H1 (cell line): ENCODE results near the gene KRT80. TPM values are rescaled to one million over a fixed set of nuclear protein-coding genes. Genes with fewer than 3 reads are reported as not detected.

ENCODE experiments used
- CTCF ChIA-PET: fragments of 300-600 bp; sonication (Branson Sonifier 250); formaldehyde crosslinking; loops from one replicate; lab custom pipeline; 2021; ENCODE audit not compliant: partially characterized antibody; lab: Charles Lee
- POLR2A ChIA-PET: fragments of 300-600 bp; sonication (Branson Sonifier 250); formaldehyde crosslinking; loops from one replicate; lab custom pipeline; 2021; ENCODE audit warnings: inconsistent platforms; ENCODE audit not compliant: partially characterized antibody; lab: Charles Lee
- DNase-seq, 2 experiments: peaks; one replicate each; pipeline versions ENCODE4 v3.0.0 to v3.0.0-alpha.2; 2010 to 2022; ENCODE audit warnings: low spot score in 2 of 2, low read depth in 1 of 2, mixed read lengths in 1 of 2
- FAIRE-seq: peaks from 2 replicates; lab custom pipeline; 2011; peaks lifted over from hg19 to GRCh38; lab: Jason Lieb, UNC
- H2AFZ ChIP-seq: 2 replicates; pipeline ENCODE4 v1.8.1; 2012; ENCODE audit warnings: low read length, inconsistent platforms
- H2AK5ac ChIP-seq: 2 replicates; pipeline ENCODE4 v1.6.1; 2013; ENCODE audit warnings: low read depth, low read length
- H2BK120ac ChIP-seq: replicated peaks from 2 replicates; pipeline ENCODE3; 2013; ENCODE audit warnings: low read depth, low read length, inconsistent platforms
- H2BK12ac ChIP-seq: 2 replicates; pipeline ENCODE4 v1.6.1; 2013; ENCODE audit warnings: low read depth, low read length
- H2BK15ac ChIP-seq: 2 replicates; pipeline ENCODE4 v1.6.1; 2013; ENCODE audit warnings: low read length
- H2BK20ac ChIP-seq: 2 replicates; pipeline ENCODE4 v1.6.1; 2013; ENCODE audit warnings: low read length
- H2BK5ac ChIP-seq: 2 replicates; pipeline ENCODE4 v1.6.1; 2013; ENCODE audit warnings: low read depth, low read length
- H3K14ac ChIP-seq: 2 replicates; pipeline ENCODE4 v1.6.1; 2013; ENCODE audit warnings: inconsistent platforms; ENCODE audit not compliant: insufficient read length
- H3K18ac ChIP-seq: 2 replicates; pipeline ENCODE4 v1.6.1; 2013; ENCODE audit warnings: low read length; ENCODE audit errors: extremely low read depth
- H3K23ac ChIP-seq: 2 replicates; pipeline ENCODE4 v1.6.1; 2013; ENCODE audit warnings: inconsistent platforms; ENCODE audit not compliant: insufficient read length
- H3K23me2 ChIP-seq: 2 replicates; pipeline ENCODE4 v1.6.1; 2013; ENCODE audit warnings: low read depth, low read length
- H3K27ac ChIP-seq: 2 replicates; pipeline ENCODE4 v1.6.1; 2011; ENCODE audit warnings: low read depth, low read length, inconsistent platforms
- H3K27me3 ChIP-seq, 4 experiments: replicated peaks in 1 of 4; 1 replicate in 1 of 4; 2 replicates in 3 of 4; pipeline versions ENCODE4 v1.6.1 to v1.8.1; 2011 to 2013; ENCODE audit warnings: low read length in 3 of 4, mild to moderate bottlenecking in 3 of 4, inconsistent platforms in 2 of 4, mixed read lengths in 2 of 4, moderate library complexity in 1 of 4; ENCODE audit not compliant: control insufficient read depth in 3 of 4, insufficient read depth in 3 of 4; ENCODE audit errors: extremely low read depth in 1 of 4
- H3K36me3 ChIP-seq, 4 experiments: 2 replicates each; pipeline versions ENCODE4 v1.6.1 to v1.8.1; 2011 to 2013; ENCODE audit warnings: mild to moderate bottlenecking in 4 of 4, low read length in 3 of 4, moderate library complexity in 2 of 4, control low read depth in 1 of 4, inconsistent platforms in 1 of 4; ENCODE audit not compliant: insufficient read depth in 4 of 4, control insufficient read depth in 2 of 4
- H3K4ac ChIP-seq: replicated peaks from 2 replicates; pipeline ENCODE3; 2013; ENCODE audit warnings: low read length, low read depth, mixed read lengths, inconsistent platforms; ENCODE audit not compliant: insufficient read length
- H3K4me1 ChIP-seq, 4 experiments: replicated peaks in 1 of 4; 1 replicate in 1 of 4; 2 replicates in 3 of 4; pipeline versions ENCODE4 v1.6.1 to v1.8.1; 2011 to 2013; ENCODE audit warnings: low read length in 3 of 4, inconsistent platforms in 2 of 4, mixed read lengths in 1 of 4; ENCODE audit not compliant: insufficient read depth in 4 of 4, control insufficient read depth in 3 of 4
- H3K4me2 ChIP-seq, 2 experiments: 2 replicates each; pipeline versions ENCODE4 v1.6.1 to v1.8.1; 2011 to 2013; ENCODE audit warnings: low read depth in 2 of 2, low read length in 2 of 2, control low read depth in 1 of 2, inconsistent platforms in 1 of 2, mild to moderate bottlenecking in 1 of 2; ENCODE audit not compliant: insufficient read depth in 1 of 2
- H3K4me3 ChIP-seq, 4 experiments: fragments of 200-600, 300-600 bp in 1 of 4; sonication (generic), shearing (Covaris generic), sonication (Bioruptor Twin) in 1 of 4; 2 replicates each; pipeline versions ENCODE4 v1.5.1 to v1.8.1; 2011 to 2016; ENCODE audit warnings: low read length in 4 of 4, low read depth in 3 of 4, control low read depth in 2 of 4, inconsistent platforms in 2 of 4, mild to moderate bottlenecking in 2 of 4, mixed read lengths in 1 of 4, moderate library complexity in 1 of 4; ENCODE audit not compliant: insufficient read depth in 2 of 4; ENCODE audit errors: extremely low read depth in 1 of 4
- H3K56ac ChIP-seq: replicated peaks from 2 replicates; pipeline ENCODE3; 2013; ENCODE audit warnings: low read depth, mild to moderate bottlenecking, mixed read lengths, low read length, inconsistent platforms; ENCODE audit not compliant: insufficient read length
- H3K79me1 ChIP-seq: 2 replicates; pipeline ENCODE4 v1.6.1; 2013; ENCODE audit warnings: low read depth, low read length, control low read depth
- H3K79me2 ChIP-seq, 2 experiments: 2 replicates each; pipeline versions ENCODE4 v1.6.1 to v1.8.1; 2012 to 2013; ENCODE audit warnings: low read length in 2 of 2, mild to moderate bottlenecking in 2 of 2, inconsistent platforms in 1 of 2; ENCODE audit not compliant: insufficient read depth in 2 of 2, control insufficient read depth in 1 of 2
- H3K9ac ChIP-seq, 4 experiments: replicated peaks in 1 of 4; 1 replicate in 1 of 4; 2 replicates in 3 of 4; pipeline versions ENCODE4 v1.6.1 to v1.8.1; 2011 to 2013; ENCODE audit warnings: low read depth in 3 of 4, low read length in 3 of 4, control low read depth in 2 of 4, mild to moderate bottlenecking in 2 of 4, moderate library complexity in 2 of 4, inconsistent platforms in 1 of 4; ENCODE audit errors: extremely low read depth in 1 of 4
- H3K9me3 ChIP-seq, 2 experiments: 2 replicates each; pipeline versions ENCODE4 v1.6.1 to v1.8.1; 2012 to 2013; ENCODE audit warnings: mild to moderate bottlenecking in 2 of 2, moderate library complexity in 2 of 2, control low read depth in 1 of 2, inconsistent platforms in 1 of 2, low read depth in 1 of 2, low read length in 1 of 2, mixed read lengths in 1 of 2; ENCODE audit not compliant: insufficient read depth in 2 of 2
- H4K20me1 ChIP-seq, 2 experiments: replicated peaks in 1 of 2; 2 replicates each; pipeline versions ENCODE3 to v1.8.1; 2011 to 2013; ENCODE audit warnings: inconsistent platforms in 2 of 2, low read length in 2 of 2, mild to moderate bottlenecking in 1 of 2; ENCODE audit not compliant: insufficient read depth in 2 of 2, control insufficient read depth in 1 of 2
- H4K5ac ChIP-seq: 2 replicates; pipeline ENCODE4 v1.6.1; 2013; ENCODE audit warnings: low read length, low read depth, mixed read lengths, inconsistent platforms; ENCODE audit not compliant: insufficient read length
- H4K8ac ChIP-seq: 2 replicates; pipeline ENCODE4 v1.8.0; 2013; ENCODE audit warnings: mild to moderate bottlenecking, moderate library complexity, low read length, inconsistent platforms; ENCODE audit not compliant: insufficient read depth; ENCODE audit errors: extremely low read depth
- H4K91ac ChIP-seq: replicated peaks from 2 replicates; pipeline ENCODE3; 2013; ENCODE audit warnings: low read length, mixed read lengths, inconsistent platforms; ENCODE audit not compliant: insufficient read length
- CBX8 ChIP-seq: fragments of 300-800, 300-1000 bp; sonication (generic); IDR thresholded peaks from 2 replicates; pipeline ENCODE4 v1.7.1; 2016; ENCODE audit warnings: low read depth, low read length, borderline replicate concordance
- CHD1 ChIP-seq: IDR thresholded peaks from 2 replicates; pipeline ENCODE4 v1.6.1; 2012; ENCODE audit warnings: low read depth, low read length, improper control_type of control experiment
- CTBP2 ChIP-seq: IDR thresholded peaks from 2 replicates; pipeline ENCODE4 v1.7.0; 2011; ENCODE audit warnings: borderline replicate concordance, mild to moderate bottlenecking, moderate library complexity, mixed read lengths, low read length; ENCODE audit not compliant: insufficient read depth, insufficient read length
- HDAC2 ChIP-seq, 2 experiments: fragments of 300-600 bp in 1 of 2; sonication (generic) in 1 of 2; IDR thresholded peaks; 2 replicates each; pipeline ENCODE4 v1.6.1; 2011 to 2012; ENCODE audit warnings: low read depth in 2 of 2, low read length in 2 of 2, mild to moderate bottlenecking in 2 of 2, moderate library complexity in 2 of 2, borderline replicate concordance in 1 of 2, inconsistent platforms in 1 of 2
- HDAC6 ChIP-seq: IDR thresholded peaks from one replicate; pipeline ENCODE4 v1.7.1; 2012; ENCODE audit warnings: low read depth, mild to moderate bottlenecking, inconsistent platforms, low read length, moderate library complexity
- JUN ChIP-seq: IDR thresholded peaks from 2 replicates; pipeline ENCODE4 v1.6.1; 2011; ENCODE audit warnings: low read depth, mild to moderate bottlenecking, improper control_type of control experiment, low read length
- RFX5 ChIP-seq: IDR thresholded peaks from 2 replicates; pipeline ENCODE4 v1.6.1; 2011; ENCODE audit warnings: low read depth, low read length, improper control_type of control experiment, borderline replicate concordance
- SP1 ChIP-seq: IDR thresholded peaks from 2 replicates; pipeline ENCODE4 v1.6.1; 2011; ENCODE audit warnings: low read depth, low read length
- SP4 ChIP-seq: IDR thresholded peaks from 2 replicates; pipeline ENCODE4 v1.6.1; 2012; ENCODE audit warnings: low read length, inconsistent platforms
- WGBS, 2 experiments: shearing (Covaris generic) in 1 of 2; methylation state at CpG; one replicate each; pipeline versions ENCODE4 v1.1.6 to v1.1.7; 2013 to 2015; ENCODE audit warnings: low lambda C conversion rate in 2 of 2, mixed read lengths in 2 of 2, inconsistent platforms in 1 of 2, low coverage in 1 of 2, missing lambda C conversion rate in 1 of 2; ENCODE audit not compliant: insufficient replicate concordance in 2 of 2, insufficient coverage in 1 of 2, insufficient read length in 1 of 2; ENCODE audit errors: extremely low coverage in 1 of 2, missing lambda C conversion rate in 1 of 2; 5-methylcytosine and 5-hydroxymethylcytosine counted together
- polyA plus RNA-seq, 7 experiments: library from polyadenylated mRNA; depleted of rRNA in 3 of 7; stranded (reverse) in 5 of 7; unstranded in 2 of 7; fragments of >200 nt in 5 of 7; fragments of 200-250 nt in 2 of 7; gene quantifications; 1 replicate in 5 of 7; 2 replicates in 1 of 7; 4 replicates in 1 of 7; pipeline versions ENCODE4 v1.2.1 to v1.2.3, GENCODE V29; 2011 to 2013; ENCODE audit warnings: missing spikeins in 2 of 7, mixed read lengths in 2 of 7
- total RNA-seq: library from RNA; stranded (reverse); fragmentation: NEBNext Ultra II Directional; extraction: Animal tissue kit (Norgen Biotek cat#: 25700); gene quantifications from 2 replicates; pipeline ENCODE4 v1.2.1, GENCODE V29; 2021

Gene KRT80
- total and polyA plus RNA-seq, 2 of the 8 experiments (the other 6 are each of a cell fraction or from before 2014, with no cell fraction given): 0.05 TPM; not detected in 1

DNA sequence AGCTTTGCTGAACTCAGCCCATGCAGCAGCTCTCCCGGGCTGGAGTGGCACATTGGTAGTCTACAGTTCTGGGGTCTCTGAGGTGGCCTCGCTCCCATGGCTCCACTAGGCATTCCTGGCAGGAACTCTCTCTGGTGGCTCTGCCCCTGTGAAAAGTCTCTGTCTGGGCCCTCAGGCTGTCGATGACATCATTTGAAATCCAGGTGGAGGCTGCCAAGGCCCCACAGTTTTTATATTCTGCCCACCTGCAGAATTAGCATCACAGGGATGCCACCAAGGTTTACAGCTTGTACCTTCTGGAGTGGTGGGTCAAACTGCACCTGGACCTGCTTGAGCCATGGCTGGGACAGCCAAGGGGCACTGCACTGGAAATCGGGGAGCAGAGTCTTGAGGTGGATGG, 31.6 kb downstream of the KRT80 start:
- H3K27me3 ChIP-seq: no peaks in the 10 kb centered on the region
- no peaks in the 10 kb centered on the region for H3K79me1 ChIP-seq
- no peak overlapping the region for H3K4ac ChIP-seq
- H3K56ac ChIP-seq: no peak overlapping the region
- H3K4me2 ChIP-seq: no peak overlapping the region
- no peak overlapping the region for H2BK5ac ChIP-seq
- no peak overlapping the region for H4K8ac ChIP-seq
- peaks cover 0 to 2% of the 10 kb centered on the region in 2 experiments for H4K20me1 ChIP-seq
- H3K4me1 ChIP-seq: peaks cover 0 to 3% (median 2%) of the 10 kb centered on the region in 4 experiments; a peak in 3 of 7 replicates
- H2BK20ac ChIP-seq: no peak overlapping the region
- no peaks in the 10 kb centered on the region for H3K36me3 ChIP-seq
- no peak overlapping the region for H2BK120ac ChIP-seq
- CTCF ChIA-PET: interaction anchor here (0.8 to 5.0 kb wide), 12 partner anchors 18 to 725 kb away, joined by 3 to 108 read pairs (median 4); no protein-coding TSS in a partner anchor
- H3K23ac ChIP-seq: no peak overlapping the region
- FAIRE-seq: no peak
- H2BK12ac ChIP-seq: no peak overlapping the region
- no peak overlapping the region for H2AK5ac ChIP-seq
- H3K79me2 ChIP-seq: no peaks in the 10 kb centered on the region
- H3K23me2 ChIP-seq: no peaks in the 10 kb centered on the region; the same call in 1 of the 2 replicates
- H3K9ac ChIP-seq: no peak overlapping the region
- 0 out of 2 replicates have a peak overlapping the region, but pooled peaks have one; percentile 40 for H2BK15ac ChIP-seq
- no peak for TF ChIP-seq CHD1
- no peak for TF ChIP-seq SP4
- TF ChIP-seq JUN: no peak
- no peak for TF ChIP-seq CTBP2
- no peak for TF ChIP-seq HDAC2 (IDR thresholded peaks at IDR 0.05; ENCODE audit: borderline replicate concordance in 1 of 2, low read depth in 2 of 2, low read length in 2 of 2)
- TF ChIP-seq RFX5: no peak
- no peak for TF ChIP-seq HDAC6
- no peak for TF ChIP-seq CBX8
- no peak for TF ChIP-seq SP1
- TF ChIP-seq, all 59 proteins: peak for 0
- no peak overlapping the region for H3K14ac ChIP-seq
- H3K27ac ChIP-seq: no peak overlapping the region
- no peak overlapping the region for H3K4me3 ChIP-seq
- H2AFZ ChIP-seq: no peak overlapping the region
- no peak overlapping the region for H3K18ac ChIP-seq
- no peak overlapping the region for H4K91ac ChIP-seq
- no peaks in the 10 kb centered on the region for H3K9me3 ChIP-seq
- POLR2A ChIA-PET: interaction anchor here (1.1 kb wide), 1 partner anchor 35 kb away, joined by 4 read pairs; no protein-coding TSS in a partner anchor
- no peak for DNase-seq
- 88% methylated on average over 4 of the region's 4 CpGs; no CpG with 5 or more reads in 1 of the 2 experiments for WGBS, 2 experiments
- no peak overlapping the region for H4K5ac ChIP-seq
